MM.1S (cell line): ENCODE results near the gene AKT1S1.

Experiments
- CTCF ChIP-seq: fragments of 300-600 bp; sonication (generic); IDR thresholded peaks from 2 replicates; pipeline ENCODE4 v1.5.1; 2016; ENCODE audit warnings: antibody characterized with exemption, low read length, mixed read lengths
- EZH2phosphoT487 ChIP-seq: fragments of 300-600 bp; sonication (generic); IDR thresholded peaks from 2 replicates; pipeline ENCODE4 v1.6.1; 2018; ENCODE audit warnings: antibody characterized with exemption, low read length

- TF ChIP-seq CTCF (no peak), EZH2phosphoT487 (no peak)
Measured at GRCh38 chr19:49843265-49843664, 33.9 kb downstream of the AKT1S1 start.
